ENCODE results near the gene HPS1.

The HPS1 gene

DNA sequence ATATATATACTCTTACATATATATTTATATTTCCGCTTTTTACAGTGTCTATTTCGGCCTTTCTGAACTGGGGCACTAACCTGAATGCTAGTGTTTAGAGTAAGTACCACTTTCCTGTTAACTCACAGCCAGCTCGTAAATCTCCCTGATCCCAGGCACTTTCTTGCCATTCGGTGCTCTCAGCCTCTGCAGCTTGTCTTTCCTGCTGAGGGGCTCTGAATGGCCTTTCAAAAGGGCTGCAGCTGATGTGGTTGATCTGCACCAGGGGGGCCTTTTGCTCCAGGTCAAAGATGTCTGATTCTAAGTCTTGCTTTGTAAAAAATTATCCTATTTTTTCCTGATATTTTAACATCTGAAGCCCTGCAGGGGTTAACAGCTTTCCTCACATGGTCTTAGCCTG is 25.5 kb upstream of the HPS1 start:
- no peak for DNase-seq (ENCODE audit: low read depth)
- TF ChIP-seq, protein P1, sequence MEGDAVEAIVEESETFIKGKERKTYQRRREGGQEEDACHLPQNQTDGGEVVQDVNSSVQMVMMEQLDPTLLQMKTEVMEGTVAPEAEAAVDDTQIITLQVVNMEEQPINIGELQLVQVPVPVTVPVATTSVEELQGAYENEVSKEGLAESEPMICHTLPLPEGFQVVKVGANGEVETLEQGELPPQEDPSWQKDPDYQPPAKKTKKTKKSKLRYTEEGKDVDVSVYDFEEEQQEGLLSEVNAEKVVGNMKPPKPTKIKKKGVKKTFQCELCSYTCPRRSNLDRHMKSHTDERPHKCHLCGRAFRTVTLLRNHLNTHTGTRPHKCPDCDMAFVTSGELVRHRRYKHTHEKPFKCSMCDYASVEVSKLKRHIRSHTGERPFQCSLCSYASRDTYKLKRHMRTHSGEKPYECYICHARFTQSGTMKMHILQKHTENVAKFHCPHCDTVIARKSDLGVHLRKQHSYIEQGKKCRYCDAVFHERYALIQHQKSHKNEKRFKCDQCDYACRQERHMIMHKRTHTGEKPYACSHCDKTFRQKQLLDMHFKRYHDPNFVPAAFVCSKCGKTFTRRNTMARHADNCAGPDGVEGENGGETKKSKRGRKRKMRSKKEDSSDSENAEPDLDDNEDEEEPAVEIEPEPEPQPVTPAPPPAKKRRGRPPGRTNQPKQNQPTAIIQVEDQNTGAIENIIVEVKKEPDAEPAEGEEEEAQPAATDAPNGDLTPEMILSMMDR (IDR thresholded peaks at IDR 0.05; ENCODE audit: insufficient read depth, low read depth, low read length, missing control alignments): no peak
- H3K4me3 ChIP-seq (ENCODE audit: low read length): no peak overlapping the region

GRCh38 chr10:98470850-98471249 is 24.1 kb upstream of the HPS1 start:
- no peak overlapping the region for H3K4me3 ChIP-seq (ENCODE audit: low read length)
- no peak for DNase-seq (ENCODE audit: low read depth)
- TF ChIP-seq, protein P1 (IDR thresholded peaks at IDR 0.05; ENCODE audit: insufficient read depth, low read depth, low read length, missing control alignments): no peak

DNA sequence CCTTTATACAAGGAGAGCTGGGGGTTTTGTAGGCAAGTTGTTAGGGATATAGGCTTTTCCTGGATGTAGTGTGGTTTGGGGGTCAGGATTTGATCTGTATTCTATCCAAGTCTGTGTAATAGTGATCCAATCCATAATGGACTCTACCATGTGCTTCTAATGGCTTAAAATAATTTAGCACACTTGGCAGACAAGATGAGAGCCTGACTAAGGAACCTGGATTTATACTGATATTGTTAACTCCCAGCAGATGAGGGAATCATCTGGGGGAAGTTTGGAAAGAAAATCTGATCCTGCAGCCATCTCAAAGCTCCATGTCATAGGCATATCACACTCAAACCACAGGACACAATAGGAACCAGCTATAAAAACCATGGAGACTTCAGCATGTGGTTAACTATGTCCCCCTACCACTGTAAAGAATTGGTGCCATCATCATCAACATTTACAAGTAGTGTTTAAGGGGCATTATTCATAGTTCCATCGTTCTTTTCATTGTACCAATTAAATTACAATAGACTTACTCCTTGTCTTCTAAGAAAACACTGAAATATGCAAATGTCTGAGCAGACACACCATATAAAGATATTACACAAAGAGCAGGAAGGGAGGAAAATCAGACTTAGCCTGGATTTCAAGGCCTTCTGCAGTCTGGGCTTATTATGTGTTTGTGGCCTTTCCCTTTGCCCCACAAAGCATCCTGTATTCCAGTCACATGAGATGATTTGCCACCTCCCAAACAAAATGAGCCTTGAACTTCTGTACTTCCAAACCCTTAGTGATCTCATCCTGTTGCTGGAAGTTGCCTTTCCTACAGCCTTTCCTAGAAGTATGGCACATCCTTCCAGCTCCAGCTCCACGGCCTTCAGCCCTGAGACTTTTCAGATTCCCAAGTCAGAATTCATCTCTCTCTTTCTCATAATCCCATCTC is 22.5 kb upstream of the HPS1 start:
- TF ChIP-seq, protein P1 (IDR thresholded peaks at IDR 0.05; ENCODE audit: insufficient read depth, low read depth, low read length, missing control alignments): no peak
- DNase-seq (ENCODE audit: low read depth): no peak
- no peak overlapping the region for H3K4me3 ChIP-seq (ENCODE audit: low read length)

DNA sequence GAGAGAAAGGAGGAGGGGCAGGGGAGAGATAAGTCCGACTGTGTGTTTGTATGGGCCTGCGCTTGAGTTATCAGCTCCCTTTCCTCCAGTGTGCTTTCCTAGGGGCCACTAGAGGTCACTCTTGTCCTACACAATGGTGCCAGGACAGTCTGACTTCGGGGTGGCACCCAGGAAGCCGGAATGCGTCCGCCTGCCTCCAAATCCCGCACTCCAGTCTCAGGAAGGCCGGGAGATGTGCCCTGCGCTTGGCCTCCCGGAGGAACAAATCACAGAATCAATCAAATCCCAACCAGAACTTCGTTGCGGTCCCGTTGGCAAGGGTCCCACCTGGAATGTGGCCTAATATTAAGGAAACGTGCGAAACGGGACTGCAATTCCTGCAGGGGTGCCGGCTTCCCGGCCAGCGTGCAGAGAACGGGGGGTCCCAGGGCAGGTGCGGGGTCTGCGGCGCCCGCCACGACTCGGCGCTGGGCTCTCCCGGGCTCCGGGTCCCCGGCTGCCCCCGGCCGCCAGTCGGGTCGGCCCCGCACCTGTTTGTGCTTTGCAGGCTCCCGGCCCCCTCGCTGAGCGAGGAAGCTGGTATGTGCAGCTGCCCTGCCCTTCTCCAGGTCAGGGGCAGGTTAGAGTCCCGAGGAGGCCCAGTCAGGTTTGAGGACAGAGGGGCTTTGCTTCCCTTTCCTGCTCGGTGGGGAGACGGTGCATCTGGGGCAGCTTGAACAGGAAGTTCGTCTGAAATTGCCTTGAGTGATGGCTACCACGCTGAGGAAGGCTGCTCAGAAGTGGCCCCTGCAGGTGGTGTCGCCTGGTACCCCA is 21.0 kb upstream of the HPS1 start:
- DNase-seq (ENCODE audit: low read depth): peak; percentile 89
- peak overlapping the region; percentile 44 for H3K4me3 ChIP-seq (ENCODE audit: low read length)
- TF ChIP-seq, protein P1 (IDR thresholded peaks at IDR 0.05; ENCODE audit: insufficient read depth, low read depth, low read length, missing control alignments): peak; percentile 84

GRCh38 chr10:98466861-98467505 is 20.2 kb upstream of the HPS1 start:
- TF ChIP-seq, protein P1 (IDR thresholded peaks at IDR 0.05; ENCODE audit: insufficient read depth, low read depth, low read length, missing control alignments): no peak
- H3K4me3 ChIP-seq (ENCODE audit: low read length): no peak overlapping the region
- DNase-seq (ENCODE audit: low read depth): no peak

DNA sequence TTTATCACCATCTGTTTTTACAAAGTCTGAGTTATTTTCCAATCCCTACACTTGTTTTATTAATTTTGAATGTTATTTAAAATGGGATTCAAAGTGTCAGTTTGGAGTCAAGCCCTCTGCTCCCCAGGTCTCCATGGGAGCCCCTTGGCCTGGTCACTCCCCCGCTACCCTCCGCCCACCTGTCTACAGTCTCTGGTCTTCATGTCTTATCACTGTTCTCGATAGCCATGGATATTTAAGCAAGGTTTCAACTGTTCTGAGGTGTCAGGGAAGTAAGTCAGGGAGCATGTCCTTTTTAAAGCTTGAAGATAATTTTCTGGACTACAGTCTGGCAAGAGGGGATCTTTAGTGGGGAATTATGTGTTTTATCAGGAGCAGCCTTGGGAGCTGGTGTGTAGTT is 19.1 kb upstream of the HPS1 start:
- TF ChIP-seq, protein P1 (IDR thresholded peaks at IDR 0.05; ENCODE audit: insufficient read depth, low read depth, low read length, missing control alignments): no peak
- no peak for DNase-seq (ENCODE audit: low read depth)
- H3K4me3 ChIP-seq (ENCODE audit: low read length): no peak overlapping the region
